Measurements from ENCODE around the gene TRABD2B. TPM values are rescaled to one million over a fixed set of nuclear protein-coding genes. Genes with fewer than 3 reads are reported as not detected.
A peak's percentile ranks its signal among the peaks of the same experiment; 100 is the strongest.

TRABD2B gene
- total and polyA plus RNA-seq, 12 donors = 0.33 to 3.3 (median 0.83) TPM

GRCh38 chr1:47992720-47993415 lies 4.3 kb downstream of the TRABD2B start:
- no peaks in the 10 kb centered on the region for H3K9me3 ChIP-seq (replicated peaks in 1 of 3)
- TF ChIP-seq POLR2A (IDR thresholded peaks at IDR 0.05) (no peak), CTCF (IDR thresholded peaks at IDR 0.05) (no peak)
- DNase-seq = peak in 2 of 7 donors; percentile 20 to 52
- H3K27me3 ChIP-seq = peaks cover 6% of the 10 kb centered on the region
- peaks cover 0 to 2% of the 10 kb centered on the region in 2 donors for H3K4me1 ChIP-seq (replicated peaks in 1 of 2)
- intact Hi-C loops (cut with DNase I) = loop anchor here in 1 of 2 donors (10.0 kb wide), 1 partner anchor 212 kb away; no protein-coding TSS in a partner anchor
- H3K4me3 ChIP-seq = no peak overlapping the region
- WGBS, 4 donors = 64 to 79% (median 74%) methylated on average over 11 of the region's 11 CpGs
- H3K36me3 ChIP-seq (replicated peaks in 1 of 2) = no peaks in the 10 kb centered on the region
- H3K27ac ChIP-seq = no peak overlapping the region

- no peaks in the 10 kb centered on the region for H3K36me3 ChIP-seq (replicated peaks in 1 of 2)
- no peaks in the 10 kb centered on the region for H3K4me1 ChIP-seq (replicated peaks in 1 of 2)
- H3K9me3 ChIP-seq (replicated peaks in 1 of 3) = no peaks in the 10 kb centered on the region
- 90 to 93% (median 92%) methylated on average over 5 of the region's 5 CpGs for WGBS, 4 donors
- H3K27me3 ChIP-seq = peaks cover 2% of the 10 kb centered on the region
- intact Hi-C loops (cut with DNase I) = loop anchor here in 1 of 2 donors (10.0 kb wide), 1 partner anchor 213 kb away; no protein-coding TSS in a partner anchor
- no peak for TF ChIP-seq CTCF (IDR thresholded peaks at IDR 0.05)
- TF ChIP-seq POLR2A (IDR thresholded peaks at IDR 0.05) = no peak
- DNase-seq = no peak
- H3K27ac ChIP-seq = no peak overlapping the region
- no peak overlapping the region for H3K4me3 ChIP-seq
Observed at GRCh38 chr1:47991673-47992072, 5.5 kb downstream of the TRABD2B start.

GRCh38 chr1:47991187-47991586 lies 6.0 kb downstream of the TRABD2B start:
- 67 to 81% (median 70%) methylated on average over 5 of the region's 5 CpGs for WGBS, 4 donors
- intact Hi-C loops (cut with DNase I) = loop anchor here in 1 of 2 donors (10.0 kb wide), 1 partner anchor 214 kb away; no protein-coding TSS in a partner anchor
- no peaks in the 10 kb centered on the region for H3K4me1 ChIP-seq (replicated peaks in 1 of 2)
- H3K27ac ChIP-seq = no peak overlapping the region
- H3K4me3 ChIP-seq = no peak overlapping the region
- H3K9me3 ChIP-seq (replicated peaks in 1 of 3) = no peaks in the 10 kb centered on the region
- TF ChIP-seq CTCF (IDR thresholded peaks at IDR 0.05) (no peak), POLR2A (IDR thresholded peaks at IDR 0.05) (no peak)
- peak in 1 of 7 donors; percentile 17 for DNase-seq
- no peaks in the 10 kb centered on the region for H3K27me3 ChIP-seq
- H3K36me3 ChIP-seq (replicated peaks in 1 of 2) = no peaks in the 10 kb centered on the region

- intact Hi-C loops (cut with DNase I) = loop anchor here in 1 of 2 donors (10.0 kb wide), 1 partner anchor 215 kb away; no protein-coding TSS in a partner anchor
- Histone ChIP-seq H3K4me3 (no peak overlapping the region), H3K27me3 (no peaks in the 10 kb centered on the region), H3K4me1 (replicated peaks in 1 of 2) (no peaks in the 10 kb centered on the region), H3K36me3 (replicated peaks in 1 of 2) (no peaks in the 10 kb centered on the region), H3K27ac (no peak overlapping the region), H3K9me3 (replicated peaks in 1 of 3) (no peaks in the 10 kb centered on the region)
- DNase-seq = peak in 1 of 7 donors; percentile 35
- TF ChIP-seq POLR2A (IDR thresholded peaks at IDR 0.05) (no peak), CTCF (IDR thresholded peaks at IDR 0.05) (no peak)
- 84 to 95% (median 89%) methylated on average over 3 to 4 of the region's 4 CpGs for WGBS, 4 donors
Observed at GRCh38 chr1:47990286-47990685, 6.9 kb downstream of the TRABD2B start.
